SW 1271 (cell line): ENCODE measurements around the gene GAPVD1.
A peak's percentile ranks its signal among the peaks of the same experiment; 100 is the strongest.

ENCODE experiments used
- DNase-seq, 2 experiments: peaks; one replicate each; lab custom pipeline; 2025; lab: John Stamatoyannopoulos, UW

Gene GAPVD1

DNA sequence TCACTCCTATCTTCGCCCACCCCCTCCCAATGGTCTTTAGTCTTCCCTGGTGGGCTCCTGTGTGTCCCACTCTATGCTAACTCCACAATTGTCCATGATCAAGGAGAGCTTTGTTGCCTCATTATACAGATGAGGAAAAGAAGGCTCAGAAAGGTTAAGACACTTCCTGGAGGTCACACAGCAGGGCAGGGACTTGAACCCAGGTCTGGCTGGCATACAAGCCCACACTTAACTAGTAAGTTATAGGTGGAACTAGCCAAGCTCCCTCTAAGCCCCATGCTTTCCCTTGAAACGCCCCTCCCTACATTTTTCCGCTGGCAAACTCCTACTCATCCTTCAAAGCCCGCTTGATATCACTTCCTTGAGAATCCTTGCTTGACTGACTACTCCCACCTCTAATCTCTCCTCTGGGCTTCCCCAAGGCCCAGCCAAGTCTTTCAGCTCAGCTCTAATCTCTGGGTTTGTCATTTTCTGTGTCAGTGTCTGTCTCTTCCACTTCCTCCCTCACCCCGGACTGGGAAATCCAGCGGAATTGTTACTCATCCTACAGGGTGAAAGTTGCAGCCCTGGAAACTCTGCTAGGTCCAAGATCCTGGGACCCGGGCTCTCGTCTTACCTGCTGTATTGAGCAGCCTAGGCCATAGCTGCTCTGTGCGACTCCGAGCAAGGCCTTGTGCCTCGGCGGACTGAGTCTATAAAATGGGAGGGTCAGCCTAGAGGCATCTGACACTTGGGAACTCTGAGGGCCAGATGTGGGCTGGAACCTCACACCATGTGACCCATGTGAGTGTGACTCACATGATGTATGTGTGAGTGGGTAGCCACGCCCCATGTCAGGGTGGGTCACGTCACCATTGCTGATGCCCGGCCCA is 144.5 kb downstream of the GAPVD1 start:
- DNase-seq = no peak

DNA sequence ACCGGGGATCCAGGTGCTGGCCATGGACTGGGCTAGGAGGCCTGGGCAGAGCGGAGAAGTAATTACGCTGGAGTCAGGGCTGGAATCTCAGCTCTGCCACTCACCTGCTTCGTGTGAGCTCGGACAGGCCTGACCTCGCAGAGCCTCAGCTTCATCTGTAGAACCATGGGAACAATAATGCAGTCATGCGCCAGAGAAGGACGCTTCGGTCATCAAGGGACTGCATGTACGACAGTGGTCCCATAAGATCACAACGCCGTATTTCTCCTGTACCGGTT is 145.1 kb downstream of the GAPVD1 start:
- DNase-seq = no peak

DNA sequence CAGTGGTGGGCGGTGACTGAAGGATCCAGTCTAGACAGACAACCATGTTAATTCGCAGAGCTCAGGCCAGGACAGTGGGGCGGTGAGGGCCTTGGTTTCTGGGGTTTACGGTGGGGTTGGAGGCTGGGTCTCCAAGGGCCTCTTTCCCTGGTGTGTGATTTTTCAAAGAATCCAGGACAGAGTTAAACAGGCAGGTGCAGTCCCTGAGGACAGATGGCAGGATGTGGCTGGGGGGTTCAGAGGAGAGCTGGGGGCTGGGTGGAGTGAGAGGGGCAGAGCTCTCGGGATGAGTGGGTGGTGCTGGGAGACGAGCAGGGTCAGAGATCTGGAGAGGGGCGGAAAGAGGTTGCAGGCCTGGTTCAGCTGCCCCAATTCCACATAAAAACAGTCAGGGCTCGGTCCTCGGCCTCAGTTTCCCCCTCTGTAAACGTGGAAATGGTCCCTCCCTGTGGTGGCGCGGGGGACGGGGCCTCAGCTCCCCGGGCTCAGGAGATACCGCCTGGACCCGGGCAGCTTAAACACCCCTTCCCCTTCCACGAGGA is 145.9 kb downstream of the GAPVD1 start:
- DNase-seq = no peak

DNA sequence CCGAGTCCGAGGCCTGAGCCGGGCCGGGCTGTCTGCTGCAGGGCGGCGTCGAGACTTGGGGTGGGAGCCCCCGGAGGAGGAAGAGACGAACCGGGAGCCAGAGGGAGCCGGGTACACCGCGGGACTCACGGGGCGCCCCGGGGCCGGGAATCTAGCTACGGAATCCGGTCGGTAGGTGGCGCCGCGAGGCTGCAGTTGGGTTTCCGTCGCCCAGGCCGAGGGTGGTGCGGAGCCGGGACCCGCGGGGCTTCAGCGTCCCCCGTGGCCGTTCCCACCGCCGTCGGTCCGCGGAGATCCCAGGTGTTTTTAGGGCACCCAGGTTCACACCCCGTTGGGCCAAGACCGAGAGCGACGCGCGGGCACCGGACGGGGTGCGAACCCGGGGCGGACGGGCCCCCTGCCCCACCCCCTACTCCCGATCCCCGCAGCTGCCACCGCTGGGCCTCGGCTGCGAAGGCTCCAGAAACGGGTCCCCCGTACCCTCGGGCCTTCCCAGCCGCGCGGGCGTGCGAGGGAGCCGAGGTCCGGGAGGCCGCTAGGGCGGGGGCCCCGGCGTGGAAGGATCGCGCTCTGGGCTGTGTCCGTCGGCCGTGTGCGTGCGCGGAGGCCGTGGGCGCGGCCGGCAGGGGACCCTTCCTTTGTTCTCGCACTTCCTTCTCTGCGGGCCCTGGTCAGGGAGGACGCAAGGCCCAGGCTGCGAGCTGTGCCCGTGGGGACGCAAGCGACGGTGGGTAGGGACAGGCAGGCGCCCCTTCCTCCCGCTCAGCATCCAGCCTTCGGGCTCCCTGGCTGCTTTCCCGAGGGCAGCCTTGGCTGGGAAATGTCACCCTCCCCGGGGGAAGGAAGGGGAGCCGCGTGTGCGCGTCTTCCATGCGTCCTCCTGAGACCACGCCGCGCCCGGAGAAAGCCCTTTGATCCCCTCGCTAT is 146.6 kb downstream of the GAPVD1 start:
- DNase-seq = peak in 1 of 2 experiments; percentile 77

DNA sequence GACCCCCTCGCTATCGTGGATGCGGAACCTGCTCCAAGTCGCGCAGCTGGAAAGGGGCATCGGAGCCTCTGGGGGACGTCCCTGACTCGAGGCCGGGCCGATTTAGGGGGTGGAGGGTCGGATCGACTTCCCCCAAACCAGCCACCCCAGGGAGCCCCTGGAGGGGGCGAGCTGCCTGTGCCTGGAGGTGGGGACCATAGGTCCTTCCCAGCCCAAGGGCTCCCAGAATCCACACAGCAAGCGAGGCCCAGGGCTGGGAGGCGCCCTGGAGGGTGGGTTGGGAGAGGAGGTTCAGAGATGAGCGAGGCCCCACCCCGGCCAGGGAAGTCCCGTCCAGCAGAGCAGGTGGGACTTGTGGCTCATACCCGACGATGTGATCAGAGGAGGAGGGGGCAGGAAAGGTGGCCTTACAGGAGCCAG is 147.6 kb downstream of the GAPVD1 start:
- peak; percentile 20 to 26 for DNase-seq

DNA sequence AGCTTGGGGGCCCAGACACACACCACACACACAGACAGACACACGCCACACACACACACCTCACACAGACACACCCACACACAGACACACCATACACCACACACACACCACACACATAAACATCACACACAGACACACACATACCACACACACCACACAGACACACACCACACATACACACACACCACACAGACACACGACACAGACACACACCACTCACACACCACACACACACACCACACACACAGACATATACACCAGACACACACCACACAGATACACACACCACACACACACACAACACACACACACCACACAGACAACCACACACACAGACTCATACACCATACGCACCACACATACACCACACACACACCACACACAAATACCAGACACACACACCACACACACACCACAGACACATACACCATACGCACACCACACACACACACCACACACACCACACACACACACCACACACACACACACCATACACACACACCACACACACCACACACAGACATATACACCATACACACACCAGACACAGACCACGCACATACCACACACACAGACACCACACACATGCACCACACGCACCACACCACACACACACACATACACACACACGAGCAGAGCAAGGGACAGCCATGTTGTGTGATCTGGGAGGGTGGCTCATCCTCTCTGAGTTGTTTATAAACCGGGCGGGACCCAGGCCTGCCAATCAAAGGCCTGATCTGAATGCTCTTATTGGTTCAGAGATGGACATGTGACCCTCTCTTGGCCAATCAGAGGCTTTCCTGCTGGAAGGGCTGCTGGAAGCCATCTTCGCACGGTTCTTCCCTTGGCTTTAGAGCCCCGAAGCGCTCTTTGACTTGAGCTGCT is 148.3 kb downstream of the GAPVD1 start:
- DNase-seq = peak; percentile 98

DNA sequence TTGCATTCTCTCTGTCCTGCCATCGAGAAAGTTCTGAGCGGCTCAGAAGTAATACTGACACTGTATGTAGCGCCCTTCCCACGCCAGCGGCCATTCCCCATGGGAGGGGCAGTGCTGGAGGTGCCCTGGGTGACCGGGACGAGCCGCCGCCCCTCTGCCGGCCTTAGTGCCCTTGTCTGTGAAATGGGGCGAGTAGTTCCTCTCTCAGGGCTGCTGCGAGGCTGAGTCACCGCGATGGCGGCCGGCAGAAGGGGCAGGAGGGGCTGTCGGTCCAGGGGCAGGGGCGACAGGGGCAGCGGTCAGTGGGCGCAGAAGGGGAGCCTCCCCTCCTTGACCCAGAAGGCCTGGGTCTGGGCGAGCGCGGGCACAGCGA is 148.9 kb downstream of the GAPVD1 start:
- no peak for DNase-seq

DNA sequence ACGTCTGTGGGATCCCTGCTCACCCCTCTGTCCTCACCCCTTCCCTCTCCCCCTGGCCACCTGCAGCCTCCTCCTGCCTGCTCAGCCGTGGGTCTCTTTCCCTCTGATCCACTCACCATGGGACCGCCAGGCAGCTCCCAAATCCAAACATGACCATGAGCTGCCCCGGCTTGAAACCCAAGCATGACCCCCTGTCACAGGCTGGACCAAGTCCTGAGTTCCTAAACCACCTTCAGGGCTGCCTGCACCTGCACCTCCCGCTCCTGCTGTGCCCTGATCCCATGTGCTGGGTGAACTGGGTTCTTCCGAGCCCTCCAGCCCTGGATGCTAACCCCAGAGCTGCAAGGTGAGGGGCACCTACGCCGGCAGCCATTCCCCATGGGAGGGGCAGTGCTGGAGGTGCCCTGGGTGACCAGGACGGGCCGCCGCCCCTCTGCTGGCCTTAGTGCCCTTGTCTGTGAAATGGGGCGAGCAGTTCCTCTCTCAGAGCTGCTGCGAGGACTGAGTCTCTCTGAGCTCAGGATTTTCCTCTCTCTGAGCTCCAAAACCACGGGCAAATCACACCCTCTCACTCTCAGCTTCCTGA is 149.6 kb downstream of the GAPVD1 start:
- no peak for DNase-seq

DNA sequence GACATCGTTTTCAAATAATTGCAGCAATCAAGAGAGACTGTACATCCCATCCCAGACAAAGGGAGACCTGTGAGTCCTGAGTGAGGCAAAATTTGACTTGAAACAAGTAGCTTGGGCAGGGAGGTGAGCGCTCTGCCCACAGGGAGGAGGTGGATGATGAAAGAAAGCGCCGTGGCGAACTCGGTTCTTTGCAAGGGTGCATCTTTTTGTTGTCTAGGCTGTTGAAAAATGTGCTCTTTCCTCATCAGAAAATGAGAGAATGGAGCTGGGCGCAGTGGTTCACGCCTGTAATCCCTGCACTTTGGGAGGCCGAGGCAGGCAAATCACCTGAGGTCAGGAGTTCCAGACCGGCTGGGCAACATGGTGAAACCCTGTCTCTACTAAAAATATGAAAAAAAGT is 150.5 kb downstream of the GAPVD1 start:
- DNase-seq = no peak

DNA sequence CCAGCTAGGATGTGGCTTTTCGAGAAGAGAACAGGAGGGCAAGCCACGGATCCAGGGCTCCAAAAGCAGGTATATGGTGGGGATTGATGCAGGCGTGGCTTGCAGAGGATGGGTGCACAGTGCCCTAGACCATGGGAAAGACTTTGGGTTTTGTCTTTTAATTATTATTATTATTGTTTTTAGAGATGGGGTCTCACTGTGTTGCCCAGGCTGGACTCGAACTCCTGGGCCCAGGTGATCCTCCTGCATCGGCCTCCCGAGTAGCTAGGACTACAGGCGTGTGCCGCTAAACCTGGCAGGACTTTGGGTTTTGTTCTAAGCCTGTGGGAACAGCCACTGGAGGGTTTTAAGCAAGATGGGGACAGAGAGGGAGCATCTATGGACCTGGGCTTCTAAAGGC is 152.0 kb downstream of the GAPVD1 start:
- DNase-seq = no peak

DNA sequence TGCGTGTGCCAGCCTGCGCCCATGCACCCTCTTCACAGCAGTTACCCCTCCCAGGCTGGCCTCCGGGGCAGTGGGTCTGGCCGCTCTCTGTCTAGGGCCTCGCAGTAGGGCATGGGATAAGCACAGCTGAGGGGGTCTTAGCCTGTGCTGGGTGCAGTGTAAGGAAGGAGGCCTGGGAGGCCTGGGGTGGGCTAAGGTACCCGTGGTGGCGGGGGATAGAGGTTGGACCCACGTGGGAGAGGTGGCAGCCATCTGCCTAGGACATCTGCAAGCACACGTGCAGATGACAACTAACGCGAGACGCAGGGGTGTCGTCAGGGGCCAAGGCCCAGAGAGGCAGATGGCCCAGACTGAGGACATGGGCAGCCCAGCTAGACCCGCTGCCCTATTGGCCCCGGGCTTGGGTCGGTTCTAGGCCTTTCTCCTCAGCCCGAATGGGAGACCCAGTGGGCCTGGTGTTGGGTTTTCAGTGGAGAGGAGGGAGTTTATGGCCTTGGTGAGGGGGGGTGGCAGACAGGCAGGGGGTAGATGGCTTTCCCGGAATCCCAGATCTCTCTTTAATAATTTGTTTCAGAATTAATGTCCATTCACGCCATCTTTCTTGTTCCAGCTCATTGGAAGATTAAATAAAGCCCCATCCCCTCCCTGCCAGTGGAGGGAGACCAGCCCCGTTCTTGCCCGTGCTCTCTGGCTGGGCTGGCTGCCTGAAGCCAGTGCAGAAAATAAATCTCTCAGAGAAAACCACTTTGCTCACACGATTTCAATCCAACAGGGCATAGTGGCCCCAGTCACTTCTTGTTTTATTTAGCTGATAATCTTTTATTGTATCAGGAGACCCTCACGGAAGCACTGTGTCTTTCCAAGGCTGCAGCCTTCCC is 154.2 kb downstream of the GAPVD1 start:
- DNase-seq = no peak

DNA sequence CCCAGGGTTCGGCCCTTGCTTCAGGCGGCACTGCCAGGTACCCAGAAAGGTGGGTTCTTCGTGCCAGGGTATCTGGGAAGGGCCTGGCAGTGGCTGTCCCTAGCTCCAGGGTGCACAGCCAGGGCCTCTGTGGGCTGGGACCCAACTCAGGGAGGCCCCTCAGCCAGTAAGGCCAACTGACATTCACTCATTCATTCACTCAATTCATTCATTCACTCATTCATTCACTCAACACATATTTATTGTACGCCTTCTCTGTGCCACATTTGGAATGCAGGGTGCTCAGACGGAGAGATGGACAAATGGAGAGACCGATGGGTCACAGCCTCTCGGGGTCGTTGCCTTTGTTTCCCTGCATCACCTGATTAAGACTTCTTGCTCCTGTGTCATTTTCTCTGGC is 154.9 kb downstream of the GAPVD1 start:
- DNase-seq = no peak
